ENCODE data around the gene MYH15.
A peak's percentile ranks its signal among the peaks of the same experiment; 100 is the strongest.

The MYH15 gene

DNA sequence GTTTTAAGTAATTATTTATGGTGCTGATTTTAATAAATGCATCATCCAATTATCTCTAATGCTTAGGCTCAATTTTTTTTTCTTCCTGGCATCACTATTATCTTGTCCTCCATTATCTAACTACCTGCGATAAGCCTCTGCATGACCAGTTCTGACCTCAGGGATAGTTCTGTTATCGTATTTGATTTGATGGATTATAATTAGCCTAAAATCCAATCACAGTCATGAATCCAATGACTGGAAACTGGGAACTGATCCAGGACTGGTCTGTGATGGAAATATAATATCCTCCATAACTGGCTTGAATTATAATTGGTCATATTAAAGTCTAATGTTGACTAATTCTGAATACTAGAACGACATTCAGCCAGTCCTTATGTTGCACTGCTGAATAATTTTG lies 1.1 kb downstream of the MYH15 start:
- DNase-seq: no peak

- no peak for DNase-seq
Measured at GRCh38 chr3:108507902-108508301, 2.5 kb downstream of the MYH15 start.

- no peak for DNase-seq
Measured at GRCh38 chr3:108505811-108506210, 4.6 kb downstream of the MYH15 start.

GRCh38 chr3:108503722-108504121 lies 6.7 kb downstream of the MYH15 start:
- no peak for DNase-seq

DNA sequence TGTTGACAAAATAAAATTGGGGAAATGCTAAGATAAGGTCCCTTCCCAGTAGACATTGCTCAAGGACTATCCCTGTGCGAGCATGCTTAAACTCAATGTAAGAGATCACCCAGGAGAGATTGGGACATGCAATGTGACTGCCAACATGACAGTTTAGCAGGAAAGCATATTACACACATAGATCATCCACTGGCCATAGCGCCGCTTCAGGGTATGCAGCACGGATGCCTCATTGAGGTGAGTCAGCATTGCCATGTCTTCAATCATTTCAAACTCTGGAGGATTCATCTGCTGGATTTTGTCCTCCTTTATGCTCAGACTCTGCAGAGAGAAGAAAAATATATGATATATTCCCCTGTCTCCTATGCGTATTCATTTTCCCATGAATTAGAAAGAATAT lies 8.9 kb downstream of the MYH15 start:
- no peak for DNase-seq

GRCh38 chr3:108500728-108501127 lies 9.7 kb downstream of the MYH15 start:
- no peak for DNase-seq

DNA sequence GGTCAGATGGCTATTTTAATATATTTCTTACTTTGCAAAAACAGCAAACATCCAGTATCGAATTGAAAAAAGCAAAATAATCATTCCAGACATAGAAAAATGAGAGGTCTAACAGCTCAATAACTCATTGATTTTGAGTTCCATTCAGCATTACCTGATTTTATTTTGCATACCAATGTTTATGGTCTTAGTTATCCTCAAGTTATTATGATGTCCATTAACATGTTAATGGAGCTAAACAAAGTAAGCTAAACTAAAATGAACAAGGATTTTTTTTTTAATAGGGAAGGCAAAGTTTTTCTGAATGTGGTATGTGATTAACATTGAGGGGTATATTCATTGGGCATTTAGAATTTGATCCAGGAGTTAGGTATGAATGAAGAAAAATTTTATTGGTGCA lies 13.1 kb downstream of the MYH15 start:
- DNase-seq: no peak

- no peak for DNase-seq
Measured at GRCh38 chr3:108495717-108496116, 14.7 kb downstream of the MYH15 start.

DNA sequence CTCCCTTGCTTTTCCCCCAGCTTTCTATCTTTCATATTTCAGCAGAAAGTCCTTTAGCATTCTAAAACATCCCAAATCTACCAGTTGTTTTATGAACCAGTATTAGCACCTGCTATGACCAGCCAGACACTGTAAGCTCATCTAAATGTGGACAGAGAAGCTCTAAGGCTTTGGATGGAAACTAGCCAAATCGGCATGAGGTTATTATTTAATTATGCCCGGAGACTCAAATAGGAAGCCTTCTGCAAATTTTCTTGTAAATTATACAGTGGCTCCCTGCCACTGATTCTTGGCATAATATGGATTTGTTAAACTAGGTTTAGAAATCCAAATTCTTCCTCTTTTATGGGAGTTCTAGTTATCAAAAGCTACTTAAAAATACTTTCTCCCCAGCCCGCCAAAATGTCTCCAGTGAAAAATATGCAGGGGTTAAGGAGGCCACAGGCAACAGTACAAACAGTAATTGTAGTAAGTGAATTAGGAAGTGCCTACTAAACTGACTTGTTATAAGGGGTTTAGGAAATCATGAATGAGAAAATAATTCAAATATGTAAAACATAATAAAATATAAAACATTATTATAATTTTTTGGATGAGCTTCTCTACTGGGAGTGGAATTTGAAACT lies 15.4 kb downstream of the MYH15 start:
- DNase-seq: no peak

- DNase-seq: no peak
Measured at GRCh38 chr3:108493862-108494261, 16.5 kb downstream of the MYH15 start.

- no peak for DNase-seq
Measured at GRCh38 chr3:108491456-108491855, 18.9 kb downstream of the MYH15 start.

- DNase-seq: peak; percentile 27
Measured at GRCh38 chr3:108489776-108490175, 20.6 kb downstream of the MYH15 start.

DNA sequence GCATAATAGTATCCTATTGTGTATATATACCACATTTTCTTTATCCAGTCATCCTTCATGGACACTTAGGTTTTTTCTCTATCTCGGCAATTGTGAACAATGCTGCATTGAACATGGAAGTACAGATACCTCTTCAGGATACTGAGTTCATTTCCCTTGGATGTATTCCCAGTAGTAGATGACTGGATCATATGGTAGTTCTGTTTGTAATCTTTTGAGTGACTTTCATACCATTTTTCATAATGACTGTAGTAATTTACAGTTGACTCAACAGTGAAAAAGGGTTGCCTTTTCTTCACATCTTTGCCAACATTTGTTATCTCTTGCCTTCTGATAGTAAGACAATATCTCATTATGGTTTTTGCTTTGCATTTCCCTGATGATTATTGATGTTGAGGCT lies 21.8 kb downstream of the MYH15 start:
- DNase-seq: no peak

- no peak for DNase-seq
Measured at GRCh38 chr3:108487439-108487838, 23.0 kb downstream of the MYH15 start.

GRCh38 chr3:108486941-108487340 lies 23.5 kb downstream of the MYH15 start:
- no peak for DNase-seq

GRCh38 chr3:108486338-108486737 lies 24.1 kb downstream of the MYH15 start:
- DNase-seq: no peak

DNA sequence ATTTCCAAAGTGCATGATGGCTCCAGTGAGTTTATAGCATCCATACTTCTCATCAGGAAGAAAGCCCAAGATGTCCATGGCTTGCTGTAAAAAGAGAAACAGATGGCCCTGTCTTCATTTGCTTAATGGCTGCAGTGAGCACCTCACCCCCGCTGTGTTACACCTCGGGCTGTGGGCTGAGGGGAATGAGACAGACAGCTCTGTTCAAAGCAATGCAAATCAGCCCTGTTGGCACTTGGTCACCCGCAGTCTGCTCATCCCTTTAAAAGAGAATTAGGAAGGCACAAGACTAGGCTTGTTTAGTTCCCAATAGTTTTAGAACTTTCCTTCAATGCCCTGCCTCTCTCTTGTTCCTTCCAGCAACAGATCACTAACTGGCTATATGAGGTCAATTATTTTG lies 25.2 kb downstream of the MYH15 start:
- no peak for DNase-seq

DNA sequence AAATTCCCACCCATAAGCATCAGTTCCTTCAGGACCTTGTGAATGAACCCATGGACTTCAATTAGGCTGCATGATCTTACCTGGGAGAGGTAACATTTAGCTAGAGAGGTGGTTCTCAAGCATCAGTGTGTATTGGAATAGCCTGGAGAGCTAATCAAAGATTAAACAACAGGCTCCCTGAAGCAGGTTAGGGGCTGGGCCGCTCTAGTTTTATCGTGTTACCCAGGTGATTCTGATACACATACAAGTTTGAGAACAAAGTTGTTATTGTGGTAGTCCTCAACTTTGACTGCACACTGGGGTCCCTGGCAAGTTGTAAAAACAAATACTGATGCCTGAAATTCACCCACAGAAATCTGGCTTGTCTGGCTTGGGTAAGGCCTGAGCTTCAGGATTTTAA lies 31.2 kb downstream of the MYH15 start:
- DNase-seq: no peak

- DNase-seq: peak; percentile 80
Measured at GRCh38 chr3:108477511-108478147, 32.8 kb downstream of the MYH15 start.

DNA sequence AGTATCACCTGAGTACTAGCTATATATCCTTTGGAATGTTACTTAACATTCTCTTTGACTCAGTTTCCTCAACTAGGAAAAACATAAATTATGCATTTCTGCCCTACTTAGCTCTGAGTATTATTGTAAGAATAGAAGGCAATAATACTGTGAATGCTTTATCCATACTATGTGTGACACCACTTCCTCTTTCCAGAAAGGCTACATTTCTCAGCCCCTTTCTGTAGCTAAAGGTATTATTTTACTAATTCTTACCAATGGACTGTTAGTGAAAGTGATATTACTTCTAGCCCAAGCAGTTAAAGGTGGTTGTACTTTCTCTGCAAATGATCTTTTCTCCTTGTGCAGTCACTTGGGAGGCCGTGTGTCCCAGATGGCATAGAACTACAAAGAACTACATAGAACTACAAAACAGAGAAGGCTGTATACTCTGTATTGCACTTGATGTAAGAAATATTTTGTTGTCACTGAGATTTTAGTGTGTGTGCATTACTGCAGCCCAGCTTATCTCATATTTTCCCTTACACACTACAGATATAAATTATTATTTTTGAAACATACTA lies 35.1 kb downstream of the MYH15 start:
- DNase-seq: no peak

DNA sequence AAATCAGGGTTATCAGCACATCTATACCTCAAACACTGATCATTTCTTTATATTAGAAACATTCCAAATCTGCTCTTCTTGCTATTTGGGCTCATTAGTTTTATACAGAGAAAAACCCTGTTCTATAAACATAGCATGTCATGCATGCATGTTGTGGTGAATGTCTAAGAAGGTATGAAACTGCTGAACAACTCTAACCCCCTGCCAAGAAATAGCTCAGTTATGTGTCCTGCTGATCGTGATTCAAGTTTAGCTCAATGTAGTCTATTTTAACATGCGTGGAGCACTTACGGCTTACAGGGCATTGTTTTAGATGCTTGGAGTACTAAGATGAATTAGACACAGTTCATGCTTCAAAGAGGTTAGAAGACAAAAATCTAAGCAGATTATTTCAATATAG lies 35.8 kb downstream of the MYH15 start:
- DNase-seq: no peak

- no peak for DNase-seq
Measured at GRCh38 chr3:108473711-108474110, 36.7 kb downstream of the MYH15 start.

- DNase-seq: no peak
Measured at GRCh38 chr3:108472001-108472591, 38.3 kb downstream of the MYH15 start.

GRCh38 chr3:108471426-108471825 lies 39.0 kb downstream of the MYH15 start:
- DNase-seq: no peak
